ENCODE data around the gene CPLX1. TPM values are rescaled to one million over a fixed set of nuclear protein-coding genes. Genes with fewer than 3 reads are reported as not detected.
"Not testable (repeated sequence)": the region's sequence is repeated elsewhere in the genome, so short reads cannot be mapped to it uniquely, and the experiment has no call there.

Gene CPLX1
- total and polyA plus RNA-seq, 2 experiments from 2014 or later, result 0.79 to 1.8 TPM

- Histone ChIP-seq H3K27me3 (no peaks in the 10 kb centered on the region), H3K36me3 (peaks cover 18% of the 10 kb centered on the region), H3K4me1 (ENCODE audit: low read depth) (no peaks in the 10 kb centered on the region), H3K27ac (no peak overlapping the region), H3K4me3 (no peak overlapping the region), H3K9me3 (ENCODE audit: low read depth) (no peaks in the 10 kb centered on the region)
- no peak for TF ChIP-seq CTCF (IDR thresholded peaks at IDR 0.05; ENCODE audit: low read depth, low read length)
- no peak for DNase-seq (ENCODE audit: low read depth in 1 of 2, low spot score in 1 of 2)
Measured at GRCh38 chr4:742096-742741, 83.7 kb downstream of the CPLX1 start.

GRCh38 chr4:740656-741282 lies 85.2 kb downstream of the CPLX1 start:
- no peak for DNase-seq (ENCODE audit: low read depth in 1 of 2, low spot score in 1 of 2)
- Histone ChIP-seq H3K36me3 (peaks cover 24% of the 10 kb centered on the region), H3K4me1 (ENCODE audit: low read depth) (no peaks in the 10 kb centered on the region), H3K27me3 (no peaks in the 10 kb centered on the region), H3K4me3 (no peak overlapping the region), H3K27ac (no peak overlapping the region), H3K9me3 (ENCODE audit: low read depth) (no peaks in the 10 kb centered on the region)
- no peak for TF ChIP-seq CTCF (IDR thresholded peaks at IDR 0.05; ENCODE audit: low read depth, low read length)

DNA sequence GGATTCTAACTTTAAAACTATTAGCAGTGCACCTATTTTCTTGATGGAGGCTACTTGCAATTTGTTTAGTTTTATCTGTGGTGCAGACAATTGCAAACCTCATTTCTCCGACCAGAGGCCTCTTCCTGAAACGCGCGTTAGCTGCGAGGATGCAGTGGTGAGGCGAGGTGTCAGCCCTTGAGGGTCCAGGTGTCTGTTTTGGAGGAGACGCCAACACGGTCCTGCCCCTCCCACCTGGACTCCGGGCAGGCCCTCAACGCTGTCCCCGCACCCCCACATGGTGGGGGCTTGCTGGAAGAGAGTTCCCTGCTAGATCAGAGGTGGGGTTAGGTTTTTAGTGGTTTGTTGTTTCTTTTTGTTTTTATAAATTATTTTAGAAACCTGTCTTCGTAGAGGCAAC lies 85.9 kb downstream of the CPLX1 start:
- no peaks in the 10 kb centered on the region for H3K27me3 ChIP-seq
- no peaks in the 10 kb centered on the region for H3K4me1 ChIP-seq (ENCODE audit: low read depth)
- DNase-seq (ENCODE audit: low read depth in 1 of 2, low spot score in 1 of 2), result no peak
- no peak for TF ChIP-seq CTCF (IDR thresholded peaks at IDR 0.05; ENCODE audit: low read depth, low read length)
- H3K4me3 ChIP-seq, result no peak overlapping the region
- no peaks in the 10 kb centered on the region for H3K9me3 ChIP-seq (ENCODE audit: low read depth)
- H3K36me3 ChIP-seq, result peaks cover 31% of the 10 kb centered on the region
- no peak overlapping the region for H3K27ac ChIP-seq

DNA sequence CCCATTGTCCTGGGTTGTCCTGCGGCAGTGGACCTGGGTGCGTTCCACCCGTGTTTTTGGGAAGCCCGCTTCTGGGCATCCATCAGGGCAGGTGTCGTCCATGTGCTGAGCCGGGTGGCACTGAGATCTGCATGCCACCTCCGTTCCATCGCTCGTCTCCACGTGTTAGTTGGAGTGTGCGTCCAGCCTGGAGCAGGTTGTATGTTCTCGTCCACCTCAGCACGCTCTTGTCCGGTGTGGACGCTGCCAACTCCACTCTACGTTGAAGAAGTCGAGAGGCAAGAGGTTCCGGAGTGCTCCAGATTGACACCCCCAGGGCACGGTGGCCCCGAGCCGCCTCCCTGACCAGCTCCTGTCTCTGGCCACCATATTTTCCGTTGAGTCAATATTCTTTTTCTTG lies 86.4 kb downstream of the CPLX1 start:
- Histone ChIP-seq H3K4me1 (ENCODE audit: low read depth) (no peaks in the 10 kb centered on the region), H3K36me3 (peaks cover 36% of the 10 kb centered on the region), H3K27me3 (no peaks in the 10 kb centered on the region), H3K4me3 (no peak overlapping the region), H3K27ac (no peak overlapping the region), H3K9me3 (ENCODE audit: low read depth) (no peaks in the 10 kb centered on the region)
- no peak for TF ChIP-seq CTCF (IDR thresholded peaks at IDR 0.05; ENCODE audit: low read depth, low read length)
- no peak for DNase-seq (ENCODE audit: low read depth in 1 of 2, low spot score in 1 of 2)

GRCh38 chr4:738781-739280 lies 87.1 kb downstream of the CPLX1 start:
- no peaks in the 10 kb centered on the region for H3K9me3 ChIP-seq (ENCODE audit: low read depth)
- no peak overlapping the region for H3K27ac ChIP-seq
- DNase-seq (ENCODE audit: low read depth in 1 of 2, low spot score in 1 of 2), result no peak
- H3K4me1 ChIP-seq (ENCODE audit: low read depth), result no peaks in the 10 kb centered on the region
- TF ChIP-seq CTCF (IDR thresholded peaks at IDR 0.05; ENCODE audit: low read depth, low read length), result no peak
- H3K4me3 ChIP-seq, result no peak overlapping the region
- H3K36me3 ChIP-seq, result peaks cover 43% of the 10 kb centered on the region
- H3K27me3 ChIP-seq, result no peaks in the 10 kb centered on the region

GRCh38 chr4:736561-736960 lies 89.4 kb downstream of the CPLX1 start:
- not testable (repeated sequence) for H3K27ac ChIP-seq; H3K4me1 ChIP-seq (ENCODE audit: low read depth); H3K27me3 ChIP-seq; H3K9me3 ChIP-seq (ENCODE audit: low read depth); DNase-seq (ENCODE audit: low read depth in 1 of 2, low spot score in 1 of 2); H3K4me3 ChIP-seq
- peaks cover 43% of the 10 kb centered on the region for H3K36me3 ChIP-seq
